ENCODE measurements around the gene TEX22.

Gene TEX22

DNA sequence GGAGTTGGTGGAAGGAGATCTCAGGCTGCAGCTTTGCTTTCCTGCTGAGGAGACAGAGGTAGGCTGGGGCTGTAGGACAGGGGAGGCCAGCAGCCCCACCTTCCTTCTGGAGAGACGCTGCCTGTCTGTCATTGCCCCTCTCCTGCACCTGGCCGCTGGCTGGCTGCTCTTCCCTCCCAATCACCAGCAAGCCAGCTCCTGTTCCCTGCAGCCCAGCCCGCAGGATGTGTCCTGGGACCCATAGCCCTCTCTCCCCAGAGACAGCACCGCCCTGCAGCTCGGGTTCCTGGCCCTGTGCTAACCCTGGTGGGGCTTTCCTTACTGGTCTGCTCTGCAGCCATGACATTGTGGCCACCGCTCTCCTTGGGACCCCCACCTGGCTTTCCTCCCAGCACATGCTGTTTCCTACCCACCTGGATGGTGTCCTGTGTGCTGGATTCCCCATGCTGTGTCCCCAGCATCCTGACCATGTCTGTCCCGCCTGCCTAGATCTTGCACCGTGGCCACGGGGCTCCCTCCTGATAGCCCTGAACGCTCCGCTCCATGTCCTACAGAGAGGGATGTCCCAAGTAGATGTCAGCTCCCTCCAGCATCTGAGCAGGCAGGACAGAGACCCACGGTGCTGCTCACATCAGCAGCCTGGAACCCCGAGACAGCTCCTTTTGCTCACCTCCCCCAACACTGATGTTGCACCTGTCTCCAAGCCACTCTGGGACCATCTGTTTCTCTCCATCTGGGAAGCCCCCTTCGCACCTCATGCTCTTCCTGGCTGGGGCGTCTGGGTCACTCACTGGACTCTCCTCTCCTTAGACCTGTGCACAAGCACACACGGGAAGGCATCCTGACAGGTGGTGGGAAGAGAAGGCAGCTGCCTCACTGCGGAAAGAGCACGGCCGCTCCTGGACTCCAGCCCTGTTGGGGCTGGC is 20.2 kb downstream of the TEX22 start:
- DNase-seq (ENCODE audit: low spot score) = no peak

DNA sequence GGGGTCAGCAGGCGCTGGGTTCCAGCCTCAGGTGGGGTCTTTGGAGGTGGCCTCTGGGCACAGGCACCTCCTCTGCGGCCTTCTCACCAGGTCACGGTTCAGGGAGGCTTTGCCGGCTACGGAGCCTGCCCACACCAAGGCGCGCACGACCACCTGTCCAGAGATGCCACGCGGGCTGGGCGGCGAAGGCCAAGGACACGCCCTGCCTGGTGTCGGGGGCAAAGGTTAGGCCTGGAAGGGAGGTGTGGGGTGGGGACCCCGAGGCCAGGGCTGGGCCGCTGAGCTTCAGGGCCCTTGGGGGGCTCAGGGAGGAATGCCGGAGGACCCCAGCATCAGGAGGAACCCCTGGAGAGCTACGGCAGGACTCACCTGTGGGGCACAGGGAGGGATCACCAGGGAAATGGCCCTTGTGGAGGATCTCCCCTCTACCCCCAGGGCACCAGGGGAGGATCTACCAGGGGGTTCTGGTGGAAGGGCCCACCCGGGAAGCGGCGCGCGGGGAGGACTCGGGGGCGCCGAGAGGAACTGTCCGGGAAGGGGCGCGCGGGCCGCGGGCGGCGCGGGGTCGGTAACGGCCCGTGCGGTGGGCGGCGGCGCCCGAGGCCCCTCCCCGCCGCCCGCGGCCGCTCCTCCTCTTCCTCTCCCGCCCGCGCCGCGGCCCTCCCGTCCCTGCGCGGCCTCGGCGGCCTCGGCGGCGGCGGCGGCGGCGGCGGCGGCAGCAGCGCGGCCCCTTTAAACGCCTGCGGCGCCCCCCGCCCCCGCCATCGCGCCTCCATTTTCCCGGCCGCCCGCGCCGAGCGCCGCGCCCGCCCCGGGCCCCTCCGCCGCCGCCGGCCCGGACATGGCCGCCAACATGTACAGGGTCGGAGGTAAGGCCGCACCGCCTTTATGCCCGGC is 21.1 kb downstream of the TEX22 start, which contains the start of gene MTA1:
TSS of gene MTA1 (plus strand) at position 633 of the 897 bp plus-strand sequence. CDS start at position 842, 209 bp downstream.
- peak; percentile 96 for DNase-seq (ENCODE audit: low spot score)

More for the DNA sequence above, 20.2 kb downstream of the TEX22 start:
- TF ChIP-seq, protein P1, sequence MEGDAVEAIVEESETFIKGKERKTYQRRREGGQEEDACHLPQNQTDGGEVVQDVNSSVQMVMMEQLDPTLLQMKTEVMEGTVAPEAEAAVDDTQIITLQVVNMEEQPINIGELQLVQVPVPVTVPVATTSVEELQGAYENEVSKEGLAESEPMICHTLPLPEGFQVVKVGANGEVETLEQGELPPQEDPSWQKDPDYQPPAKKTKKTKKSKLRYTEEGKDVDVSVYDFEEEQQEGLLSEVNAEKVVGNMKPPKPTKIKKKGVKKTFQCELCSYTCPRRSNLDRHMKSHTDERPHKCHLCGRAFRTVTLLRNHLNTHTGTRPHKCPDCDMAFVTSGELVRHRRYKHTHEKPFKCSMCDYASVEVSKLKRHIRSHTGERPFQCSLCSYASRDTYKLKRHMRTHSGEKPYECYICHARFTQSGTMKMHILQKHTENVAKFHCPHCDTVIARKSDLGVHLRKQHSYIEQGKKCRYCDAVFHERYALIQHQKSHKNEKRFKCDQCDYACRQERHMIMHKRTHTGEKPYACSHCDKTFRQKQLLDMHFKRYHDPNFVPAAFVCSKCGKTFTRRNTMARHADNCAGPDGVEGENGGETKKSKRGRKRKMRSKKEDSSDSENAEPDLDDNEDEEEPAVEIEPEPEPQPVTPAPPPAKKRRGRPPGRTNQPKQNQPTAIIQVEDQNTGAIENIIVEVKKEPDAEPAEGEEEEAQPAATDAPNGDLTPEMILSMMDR (IDR thresholded peaks at IDR 0.05; ENCODE audit: extremely low read depth, missing control alignments) = no peak

DNA sequence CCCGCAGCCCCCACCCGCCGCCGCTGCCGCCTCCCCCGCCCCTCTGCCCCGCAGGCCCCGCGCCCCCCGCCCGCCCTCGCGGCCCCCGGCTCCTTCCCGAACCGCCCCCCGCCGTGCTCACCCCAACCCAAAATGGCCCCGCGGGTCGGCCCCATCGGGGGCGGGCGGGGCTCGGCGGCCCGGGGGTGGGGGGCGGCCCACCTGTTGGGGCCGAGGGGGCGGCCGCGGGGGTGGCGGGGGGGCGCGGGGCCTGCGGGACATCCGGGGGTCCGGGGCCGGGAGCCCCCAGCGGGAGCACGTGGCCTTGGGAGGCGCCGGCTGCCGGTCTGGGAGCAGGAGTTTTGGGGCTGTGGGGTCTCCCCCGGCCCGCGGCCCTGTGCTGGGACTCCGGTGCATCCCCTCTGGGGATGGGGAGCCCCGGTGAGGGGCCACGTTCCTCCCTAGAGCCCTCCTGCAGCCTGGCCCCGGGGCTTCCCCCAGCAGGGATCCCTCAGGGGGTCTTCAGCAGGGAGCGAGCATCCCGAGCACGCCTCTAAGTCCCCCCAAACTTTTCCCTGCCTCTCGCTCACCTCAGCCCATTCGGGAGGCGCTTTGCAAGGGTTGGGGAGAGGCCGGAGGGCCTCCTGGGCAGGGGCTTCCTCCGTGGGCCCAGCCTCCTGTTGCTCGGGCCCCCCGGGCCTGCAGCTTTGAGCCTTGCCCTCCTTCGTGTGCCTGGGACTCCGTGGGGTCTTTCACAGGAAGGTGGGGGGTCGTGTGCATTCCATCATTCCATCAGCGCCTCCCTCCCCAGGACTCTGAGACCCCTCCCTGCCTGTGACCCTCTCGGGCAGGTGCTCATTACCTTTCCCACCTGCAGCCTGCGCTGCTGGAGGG is 22.0 kb downstream of the TEX22 start:
- TF ChIP-seq, protein P1 (IDR thresholded peaks at IDR 0.05; ENCODE audit: extremely low read depth, missing control alignments) = no peak
- DNase-seq (ENCODE audit: low spot score) = peak; percentile 77

More for the DNA sequence above, 21.1 kb downstream of the TEX22 start, which contains the start of gene MTA1:
- TF ChIP-seq, protein P1 (IDR thresholded peaks at IDR 0.05; ENCODE audit: extremely low read depth, missing control alignments) = no peak

DNA sequence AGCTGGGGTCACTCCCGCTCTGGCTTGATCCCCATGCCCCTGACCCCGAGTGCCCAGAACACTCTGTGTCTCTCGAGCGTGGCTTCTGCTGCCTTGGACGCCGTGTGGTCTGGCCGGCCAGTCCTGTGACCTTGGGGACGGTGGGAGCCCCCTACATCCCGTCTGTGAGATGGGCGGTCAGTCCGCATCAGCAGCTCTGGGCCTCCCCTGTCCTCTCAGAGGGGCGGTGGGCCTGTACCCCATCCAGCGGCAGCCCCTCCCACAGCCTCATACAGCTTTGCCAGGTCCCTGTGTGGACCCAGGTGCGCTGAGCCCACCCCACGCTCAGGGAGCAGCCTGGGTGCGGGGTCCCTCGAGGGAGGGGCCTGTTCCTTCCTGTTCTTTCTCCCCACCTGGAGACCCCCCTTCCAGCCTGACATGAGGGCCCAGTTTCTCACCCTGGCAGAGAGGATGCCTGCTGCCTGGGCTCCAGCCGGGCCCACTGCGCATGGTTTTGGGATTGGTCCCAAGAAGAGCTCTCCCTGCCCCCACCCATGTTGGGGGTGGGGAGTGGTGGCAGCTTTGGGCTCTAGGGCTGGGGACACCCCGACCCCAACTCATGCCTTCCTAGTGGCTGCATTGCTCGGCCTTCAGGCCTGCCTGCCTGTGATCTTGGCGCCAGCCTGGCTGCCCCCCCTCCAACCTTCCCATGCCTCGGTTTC is 22.8 kb downstream of the TEX22 start:
- TF ChIP-seq, protein P1 (IDR thresholded peaks at IDR 0.05; ENCODE audit: extremely low read depth, missing control alignments) = no peak
- no peak for DNase-seq (ENCODE audit: low spot score)

DNA sequence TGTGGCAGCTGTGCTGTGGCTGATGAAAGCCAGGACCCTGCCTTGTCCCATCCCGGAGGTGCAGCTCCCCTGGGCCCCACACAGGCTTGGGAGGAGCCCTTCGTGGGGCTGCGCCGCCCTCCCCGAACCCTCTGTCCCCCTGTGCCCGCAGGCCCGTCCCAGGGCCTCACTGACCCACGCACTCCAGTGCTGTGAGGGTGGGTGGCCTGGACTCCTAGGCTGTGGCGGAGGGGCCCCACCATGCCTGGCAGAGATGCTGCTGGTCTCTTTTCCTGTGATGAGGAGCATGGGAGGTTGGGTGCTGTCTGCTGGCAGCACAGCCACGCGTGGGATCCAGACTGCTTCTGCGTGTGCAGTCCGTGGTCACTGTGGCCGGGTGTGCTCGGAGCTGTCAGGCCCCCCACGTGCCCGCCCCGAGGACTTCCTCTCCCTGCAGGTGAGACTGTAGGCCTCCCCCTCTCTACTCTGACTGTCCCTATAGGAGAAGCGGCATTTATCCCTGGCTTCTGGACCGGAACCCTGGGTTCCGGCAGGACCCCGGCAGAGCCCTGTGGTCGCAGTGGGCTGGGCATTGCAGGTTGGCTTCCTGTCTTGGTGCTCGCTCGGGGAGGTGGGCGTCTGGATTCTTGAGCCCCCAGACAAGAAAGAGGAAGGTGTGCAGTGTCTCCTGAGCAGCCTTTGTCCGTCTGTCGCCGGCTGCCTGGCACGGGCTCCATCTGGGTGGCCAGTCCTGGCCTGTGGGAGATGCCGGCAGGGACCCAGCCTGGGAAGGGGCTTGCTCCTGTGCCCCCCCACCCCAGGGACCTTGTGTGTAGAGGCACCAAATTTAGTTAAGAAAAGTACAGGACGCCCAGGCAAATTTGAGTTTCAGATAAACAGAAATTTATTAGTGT is 23.6 kb downstream of the TEX22 start:
- TF ChIP-seq, protein P1 (IDR thresholded peaks at IDR 0.05; ENCODE audit: extremely low read depth, missing control alignments) = no peak
- DNase-seq (ENCODE audit: low spot score) = no peak
